Left lung (tissue), 10 donors: ENCODE data around the gene AGK. TPM values are rescaled to one million over a fixed set of nuclear protein-coding genes. Genes with fewer than 3 reads are reported as not detected.

Source experiments
- ATAC-seq: fragments of 200-7000 bp; cut with Tn5 transposase; one replicate; pipeline ENCODE4 v1.9.1; 2020; ENCODE audit warnings: moderate library complexity
- DNase-seq, 4 donors: peaks; one replicate each; pipeline ENCODE4 v3.0.0-alpha.2; 2013 to 2020
- H3K27ac ChIP-seq, 2 donors: fragments of 200-600 bp; sonication (generic) in 1 of 2; one replicate each; pipeline versions ENCODE4 v1.5.0 to v1.8.0; 2020 to 2021
- H3K27me3 ChIP-seq, 2 donors: fragments of 200-600 bp; sonication (generic) in 1 of 2; one replicate each; pipeline versions ENCODE4 v1.5.0 to v1.8.0; 2020 to 2021
- H3K36me3 ChIP-seq, 2 donors: fragments of 200-600 bp; sonication (generic) in 1 of 2; one replicate each; pipeline versions ENCODE4 v1.5.0 to v1.8.0; 2020 to 2021
- H3K4me1 ChIP-seq, 2 donors: fragments of 200-600 bp; one replicate each; pipeline ENCODE4 v1.8.0; 2021
- H3K4me3 ChIP-seq, 2 donors: fragments of 200-600 bp; sonication (generic) in 1 of 2; one replicate each; pipeline versions ENCODE4 v1.5.0 to v1.8.0; 2020 to 2021; ENCODE audit warnings: mild to moderate bottlenecking in 1 of 2
- H3K9me3 ChIP-seq, 2 donors: fragments of 200-600 bp; sonication (generic) in 1 of 2; one replicate each; pipeline versions ENCODE4 v1.5.0 to v1.8.0; 2020 to 2021
- intact Hi-C, 2 donors: fragments of 100-400 bp; cut with DNase I; formaldehyde crosslinking; loops; one replicate each; pipeline versions ENCODE4 v1.11.2 to v1.14.2; 2022
- polyA plus RNA-seq, 6 donors: library from polyadenylated mRNA; unstranded; fragments of 120-200 nt; gene quantifications; one replicate each; pipeline ENCODE4 v1.2.1, GENCODE V29; 2013; ENCODE audit not compliant: insufficient read length in 6 of 6
- total RNA-seq, 2 donors: library from RNA; stranded (reverse); fragmentation: NEBNext Ultra II Directional; extraction: Animal tissue kit (Norgen Biotek cat#: 25700); gene quantifications; one replicate each; pipeline ENCODE4 v1.2.1, GENCODE V29; 2021
- TF ChIP-seq, protein P1 (sequence below), 2 donors: fragments of 200-600 bp; sonication (generic) in 1 of 2; IDR thresholded peaks; one replicate each; pipeline versions ENCODE4 v1.5.0 to v1.8.0; 2021; ENCODE audit warnings: antibody characterized with exemption in 2 of 2
- donor health status: DM: no; HTN: yes; CAD: no.
- donor health status: DM: no; HTN: no; CAD: no.

AGK gene
- total and polyA plus RNA-seq, 8 donors: 24.4 to 40.6 (median 36.8) TPM

DNA sequence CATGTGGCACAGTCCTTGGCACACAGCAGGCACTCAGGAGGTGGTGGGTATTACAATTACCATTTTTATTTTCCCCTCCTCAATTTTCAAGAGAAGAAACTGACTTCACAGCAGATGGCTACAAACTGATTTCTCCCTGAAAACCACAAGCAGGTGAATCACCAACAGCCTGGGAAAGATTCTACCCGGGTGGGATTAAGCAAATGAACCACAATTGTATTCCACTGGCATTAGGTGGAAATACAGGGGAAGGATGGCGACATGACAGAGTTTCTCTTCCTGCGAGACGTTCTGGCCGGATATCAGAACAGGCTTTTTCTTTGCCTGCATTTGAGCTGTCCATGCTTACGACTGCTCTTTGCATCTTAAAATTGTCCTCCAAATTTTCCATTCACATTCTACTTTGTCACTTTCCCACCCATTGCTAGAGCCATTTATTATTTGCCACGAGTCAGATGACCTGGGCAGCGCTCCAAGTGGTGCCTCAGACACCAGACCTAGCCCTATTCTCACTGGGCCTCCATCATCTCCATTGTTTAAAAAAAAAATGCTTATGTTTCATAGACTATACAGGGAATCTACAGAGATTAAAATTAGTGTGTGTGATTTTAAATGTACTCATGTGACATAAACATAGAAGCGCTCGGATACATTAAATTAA lies 146.1 kb downstream of the AGK start:
- intact Hi-C loops: no loop called here
- H3K27ac ChIP-seq: no peak overlapping the region

DNA sequence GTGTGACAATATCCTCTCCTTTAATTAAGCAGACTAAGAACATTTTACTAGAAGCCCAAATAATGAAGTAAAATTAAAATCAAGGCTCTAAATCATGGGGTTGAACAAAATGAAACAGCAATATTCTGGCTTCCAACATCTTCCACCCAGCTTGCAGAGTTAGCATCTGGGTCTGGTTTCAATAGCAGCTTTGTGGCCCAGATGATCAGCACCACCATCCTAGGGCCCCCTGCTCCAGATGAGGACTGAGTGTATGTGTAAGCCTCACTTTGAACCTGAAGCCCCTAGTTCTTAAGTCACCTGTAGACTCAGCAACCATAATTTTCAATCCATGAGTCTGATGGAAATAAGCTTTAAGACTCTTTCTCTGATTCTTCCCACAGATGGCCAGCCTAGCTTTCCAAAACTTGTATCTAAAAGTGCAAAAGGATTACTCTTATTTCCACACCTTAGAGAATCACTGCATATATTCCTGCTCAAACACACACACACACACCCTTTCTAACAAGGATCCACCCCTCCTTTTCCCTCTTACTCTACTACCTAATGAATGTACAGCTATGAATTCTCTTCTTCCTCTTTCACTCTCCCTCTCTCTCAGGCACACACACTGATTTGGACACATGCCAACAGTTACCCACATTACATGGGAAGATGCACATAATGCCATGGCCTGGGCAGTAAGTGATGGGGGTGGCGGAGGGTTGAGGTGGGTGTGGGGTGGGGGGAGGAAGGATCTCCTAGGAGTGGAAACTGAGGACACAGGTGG lies 147.2 kb downstream of the AGK start:
- Histone ChIP-seq H3K4me1 (peaks cover 2 to 61% of the 10 kb centered on the region in 2 donors), H3K27me3 (peaks cover 0 to 21% of the 10 kb centered on the region in 2 donors), H3K36me3 (no peaks in the 10 kb centered on the region), H3K9me3 (no peaks in the 10 kb centered on the region), H3K4me3 (no peak overlapping the region), H3K27ac (no peak overlapping the region)
- intact Hi-C loops: no loop called here
- ATAC-seq: no peak
- TF ChIP-seq, protein P1, sequence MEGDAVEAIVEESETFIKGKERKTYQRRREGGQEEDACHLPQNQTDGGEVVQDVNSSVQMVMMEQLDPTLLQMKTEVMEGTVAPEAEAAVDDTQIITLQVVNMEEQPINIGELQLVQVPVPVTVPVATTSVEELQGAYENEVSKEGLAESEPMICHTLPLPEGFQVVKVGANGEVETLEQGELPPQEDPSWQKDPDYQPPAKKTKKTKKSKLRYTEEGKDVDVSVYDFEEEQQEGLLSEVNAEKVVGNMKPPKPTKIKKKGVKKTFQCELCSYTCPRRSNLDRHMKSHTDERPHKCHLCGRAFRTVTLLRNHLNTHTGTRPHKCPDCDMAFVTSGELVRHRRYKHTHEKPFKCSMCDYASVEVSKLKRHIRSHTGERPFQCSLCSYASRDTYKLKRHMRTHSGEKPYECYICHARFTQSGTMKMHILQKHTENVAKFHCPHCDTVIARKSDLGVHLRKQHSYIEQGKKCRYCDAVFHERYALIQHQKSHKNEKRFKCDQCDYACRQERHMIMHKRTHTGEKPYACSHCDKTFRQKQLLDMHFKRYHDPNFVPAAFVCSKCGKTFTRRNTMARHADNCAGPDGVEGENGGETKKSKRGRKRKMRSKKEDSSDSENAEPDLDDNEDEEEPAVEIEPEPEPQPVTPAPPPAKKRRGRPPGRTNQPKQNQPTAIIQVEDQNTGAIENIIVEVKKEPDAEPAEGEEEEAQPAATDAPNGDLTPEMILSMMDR (IDR thresholded peaks at IDR 0.05): no peak
- DNase-seq: no peak

More for the DNA sequence above, 146.1 kb downstream of the AGK start:
- Histone ChIP-seq H3K27me3 (peaks cover 0 to 10% of the 10 kb centered on the region in 2 donors), H3K4me1 (peaks cover 0 to 54% of the 10 kb centered on the region in 2 donors), H3K36me3 (no peaks in the 10 kb centered on the region), H3K4me3 (no peak overlapping the region), H3K9me3 (no peaks in the 10 kb centered on the region)
- no peak for DNase-seq
- TF ChIP-seq, protein P1 (IDR thresholded peaks at IDR 0.05): no peak
- no peak for ATAC-seq

DNA sequence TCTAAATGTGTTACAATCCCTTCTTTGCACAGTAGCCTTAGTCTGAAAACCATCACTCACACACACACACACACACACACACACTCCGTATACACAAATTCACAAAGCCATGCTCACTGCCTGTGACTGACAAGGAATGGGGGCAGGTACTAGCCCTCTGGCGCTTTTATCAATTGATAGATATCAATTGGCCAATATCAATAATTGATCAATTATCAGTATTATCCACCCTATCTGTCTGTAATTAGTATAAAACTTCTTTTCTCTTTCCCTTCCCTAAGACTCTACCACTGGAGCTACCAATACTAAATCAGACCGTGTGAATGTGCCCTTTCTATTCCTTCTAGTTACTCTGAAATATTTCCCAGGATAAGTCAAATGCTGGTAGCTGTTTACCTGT lies 148.7 kb downstream of the AGK start:
- peaks cover 0 to 25% of the 10 kb centered on the region in 2 donors for H3K27me3 ChIP-seq
- H3K36me3 ChIP-seq: no peaks in the 10 kb centered on the region
- peaks cover 2 to 61% of the 10 kb centered on the region in 2 donors for H3K4me1 ChIP-seq
- no peak overlapping the region for H3K27ac ChIP-seq
- H3K9me3 ChIP-seq: no peaks in the 10 kb centered on the region
- no peak for DNase-seq
- intact Hi-C loops: no loop called here
- TF ChIP-seq, protein P1 (IDR thresholded peaks at IDR 0.05): no peak
- no peak overlapping the region for H3K4me3 ChIP-seq
- ATAC-seq: no peak

DNA sequence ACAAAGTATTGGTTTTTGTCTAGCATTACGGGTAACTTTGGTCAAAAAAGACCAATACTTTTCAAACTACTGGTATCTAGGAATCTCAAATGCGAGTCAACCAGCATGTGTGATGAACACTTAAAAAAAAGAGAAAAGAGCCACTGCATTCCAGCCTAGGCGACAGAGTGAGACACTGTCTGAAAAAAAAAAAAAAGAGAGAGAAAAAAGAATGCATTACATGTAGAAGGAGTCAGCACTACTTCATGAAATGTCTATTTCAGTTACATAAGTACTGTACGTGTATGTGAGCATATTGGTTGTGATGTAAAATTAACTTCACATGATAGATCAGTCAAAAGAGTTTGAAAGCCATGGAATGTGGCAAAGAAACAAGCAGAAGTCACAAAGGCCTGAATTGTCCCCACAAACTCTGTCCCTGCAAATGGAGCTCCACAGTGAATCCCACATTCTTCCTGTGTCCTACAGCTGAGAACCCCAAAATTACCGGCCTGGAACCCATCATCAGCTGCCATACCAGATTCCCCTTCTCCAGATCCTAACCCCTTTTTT lies 149.2 kb downstream of the AGK start:
- no peaks in the 10 kb centered on the region for H3K36me3 ChIP-seq
- H3K27ac ChIP-seq: no peak overlapping the region
- H3K27me3 ChIP-seq: peaks cover 0 to 25% of the 10 kb centered on the region in 2 donors
- peak overlapping the region in 1 of 2 donors; percentile 77 for H3K4me3 ChIP-seq
- ATAC-seq (no peak), DNase-seq (no peak)
- intact Hi-C loops: no loop called here
- no peaks in the 10 kb centered on the region for H3K9me3 ChIP-seq
- TF ChIP-seq, protein P1 (IDR thresholded peaks at IDR 0.05): no peak
- H3K4me1 ChIP-seq: peaks cover 2 to 61% of the 10 kb centered on the region in 2 donors

DNA sequence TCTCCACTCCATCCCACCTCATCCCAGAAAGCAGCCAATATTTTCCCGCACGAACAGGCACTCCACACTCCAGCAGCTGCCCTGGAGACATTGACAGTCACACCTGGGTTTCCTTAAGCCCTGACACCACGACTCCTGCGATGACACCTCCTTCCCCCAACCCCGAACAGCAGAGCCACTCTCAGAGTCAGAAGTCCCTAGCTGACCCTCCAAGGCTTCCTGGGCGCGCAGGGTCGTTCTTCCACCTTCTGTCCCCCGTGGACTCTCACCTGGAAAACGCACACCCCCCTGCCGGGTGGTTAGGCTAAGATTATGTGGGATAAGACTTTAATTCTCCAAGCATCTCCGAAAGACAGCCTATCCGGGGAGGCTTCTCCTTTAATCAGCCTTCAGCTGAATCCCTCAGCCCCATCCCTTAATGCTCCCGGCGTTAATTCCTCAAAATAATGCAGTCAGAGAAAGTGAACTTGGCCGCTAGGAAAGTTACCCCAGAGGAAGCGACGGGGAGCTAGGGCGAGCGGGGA lies 149.7 kb downstream of the AGK start:
- TF ChIP-seq, protein P1 (IDR thresholded peaks at IDR 0.05): no peak
- H3K27ac ChIP-seq: peak overlapping the region in 1 of 2 donors; percentile 78
- H3K4me1 ChIP-seq: peaks cover 2 to 56% of the 10 kb centered on the region in 2 donors
- peaks cover 0 to 25% of the 10 kb centered on the region in 2 donors for H3K27me3 ChIP-seq
- DNase-seq: peak in 1 of 4 donors; percentile 55
- no peaks in the 10 kb centered on the region for H3K9me3 ChIP-seq
- ATAC-seq: peak; percentile 32
- intact Hi-C loops: no loop called here
- peak overlapping the region; percentile 71 to 77 for H3K4me3 ChIP-seq
- no peaks in the 10 kb centered on the region for H3K36me3 ChIP-seq
